HCT116 (cell line): ENCODE measurements around the gene PXMP2. TPM values are rescaled to one million over a fixed set of nuclear protein-coding genes. Genes with fewer than 3 reads are reported as not detected.

Source experiments
- ATAC-seq: fragments of 200-7000 bp; cut with Tn5 transposase; 2 replicates; pipeline ENCODE4 v1.9.1; 2020; ENCODE audit warnings: mild to moderate bottlenecking, moderate library complexity
- BruUV-seq: library from RNA; stranded (reverse); fragments of 400-500 nt; replicated peaks from 2 replicates; lab custom pipeline; 2021; lab: Mats Ljungman, UMichigan
- CTCF ChIA-PET: fragments of 300-600 bp; sonication (Branson Sonifier 250); formaldehyde crosslinking; loops from one replicate; lab custom pipeline; 2021; ENCODE audit warnings: antibody characterized with exemption; lab: Charles Lee
- POLR2A ChIA-PET: fragments of 300-600, 350-600 bp; sonication (Branson Sonifier 250); formaldehyde crosslinking; loops from one replicate; lab custom pipeline; 2021; ENCODE audit warnings: antibody characterized with exemption; lab: Charles Lee
- RAD21 ChIA-PET, 2 experiments: fragments of 300-600 bp; sonication (Branson Sonifier 250); formaldehyde crosslinking; loops; one replicate each; lab custom pipeline; 2023; ENCODE audit warnings: low total read pairs in 2 of 2; ENCODE audit not compliant: uncharacterized antibody in 2 of 2, unreplicated experiment in 2 of 2, low non-redundant PET in 1 of 2; lab: Charles Lee
- DNase-seq: peaks from one replicate; pipeline ENCODE4 v3.0.0-alpha.2; 2010; ENCODE audit warnings: low read depth, low spot score
- H2AFZ ChIP-seq: fragments of 200-600 bp; shearing (Covaris generic), sonication (generic); 2 replicates; pipeline ENCODE4 v1.6.1; 2017; ENCODE audit warnings: low read depth, mixed run types, mixed read lengths, antibody characterized with exemption, low read length; ENCODE audit not compliant: poor library complexity, severe bottlenecking
- H3K27ac ChIP-seq: 2 replicates; pipeline ENCODE4 v1.5.1; 2012; ENCODE audit warnings: low read depth, low read length
- H3K27me3 ChIP-seq: fragments of 200-600 bp; sonication (generic); 2 replicates; pipeline ENCODE4 v1.6.1; 2016; ENCODE audit warnings: mixed run types, low read length, mixed read lengths; ENCODE audit not compliant: insufficient read depth
- H3K36me3 ChIP-seq, 2 experiments: fragments of 200-500 bp in 1 of 2; fragments of 200-600 bp in 1 of 2; sonication (Bioruptor generic) in 1 of 2; sonication (generic) in 1 of 2; 2 replicates each; pipeline versions ENCODE4 v1.5.1 to v1.6.1; 2014 to 2016; ENCODE audit warnings: low read length in 2 of 2, inconsistent platforms in 1 of 2, mixed read lengths in 1 of 2, mixed run types in 1 of 2; ENCODE audit not compliant: insufficient read depth in 2 of 2, control insufficient read depth in 1 of 2
- H3K4me1 ChIP-seq, 2 experiments: fragments of 200-600 bp in 1 of 2; sonication (generic) in 1 of 2; 2 replicates each; pipeline versions ENCODE4 v1.5.1 to v1.6.1; 2012 to 2017; ENCODE audit warnings: low read length in 2 of 2, inconsistent platforms in 1 of 2, mild to moderate bottlenecking in 1 of 2, mixed read lengths in 1 of 2, mixed run types in 1 of 2, moderate library complexity in 1 of 2; ENCODE audit not compliant: insufficient read depth in 2 of 2, control insufficient read depth in 1 of 2
- H3K4me2 ChIP-seq: fragments of 200-600 bp; sonication (generic); 2 replicates; pipeline ENCODE4 v1.6.1; 2017; ENCODE audit warnings: mixed run types, low read length, mixed read lengths
- H3K4me3 ChIP-seq, 2 experiments: fragments of 200-600 bp in 1 of 2; sonication (generic) in 1 of 2; replicated peaks in 1 of 2; 2 replicates each; pipeline ENCODE4 v1.5.1; 2011 to 2016; ENCODE audit warnings: low read length in 2 of 2, control low read depth in 1 of 2, low read depth in 1 of 2, mild to moderate bottlenecking in 1 of 2, mixed read lengths in 1 of 2, mixed run types in 1 of 2
- H3K79me2 ChIP-seq: fragments of 200-600 bp; sonication (generic); 2 replicates; pipeline ENCODE4 v1.6.1; 2017; ENCODE audit warnings: mild to moderate bottlenecking, mixed run types, low read length, moderate library complexity, mixed read lengths; ENCODE audit not compliant: insufficient read depth
- H3K9ac ChIP-seq: fragments of 200-600 bp; sonication (generic); 2 replicates; pipeline ENCODE4 v1.6.1; 2016; ENCODE audit warnings: low read length, mixed read lengths
- H3K9me2 ChIP-seq: fragments of 200-600 bp; sonication (generic), shearing (Covaris generic); 2 replicates; pipeline ENCODE4 v1.6.1; 2017; ENCODE audit warnings: mixed run types, mild to moderate bottlenecking, moderate library complexity; ENCODE audit not compliant: insufficient read depth
- H3K9me3 ChIP-seq, 2 experiments: fragments of 200-500 bp in 1 of 2; fragments of 200-600 bp in 1 of 2; sonication (Bioruptor generic) in 1 of 2; sonication (generic) in 1 of 2; 2 replicates each; pipeline ENCODE4 v1.6.1; 2014 to 2017; ENCODE audit warnings: low read length in 2 of 2, mixed read lengths in 2 of 2, inconsistent platforms in 1 of 2, low read depth in 1 of 2, mild to moderate bottlenecking in 1 of 2, mixed run types in 1 of 2, moderate library complexity in 1 of 2; ENCODE audit not compliant: control insufficient read depth in 1 of 2, insufficient read depth in 1 of 2
- H4K20me1 ChIP-seq: fragments of 200-600 bp; sonication (generic), shearing (Covaris generic); 2 replicates; pipeline ENCODE4 v1.6.1; 2017; ENCODE audit warnings: mixed run types, mild to moderate bottlenecking, moderate library complexity; ENCODE audit not compliant: insufficient read depth
- CEBPB ChIP-seq: IDR thresholded peaks from 2 replicates; pipeline ENCODE4 v1.6.1; 2012; ENCODE audit warnings: low read depth
- CTCF ChIP-seq, 3 experiments: fragments of 200-600 bp in 1 of 3; sonication (generic) in 1 of 3; IDR thresholded peaks in 2 of 3; conservative IDR thresholded peaks in 1 of 3; 2 replicates each; pipeline ENCODE4 v1.5.1; 2012 to 2017; ENCODE audit warnings: low read depth in 2 of 3, low read length in 2 of 3, antibody characterized with exemption in 1 of 3, borderline replicate concordance in 1 of 3, control low read depth in 1 of 3, mild to moderate bottlenecking in 1 of 3, mixed read lengths in 1 of 3, mixed run types in 1 of 3, moderate library complexity in 1 of 3; ENCODE audit not compliant: insufficient read depth in 1 of 3
- EGR1 ChIP-seq: IDR thresholded peaks from 2 replicates; pipeline ENCODE4 v1.6.1; 2012; ENCODE audit warnings: low read depth
- ELF1 ChIP-seq: IDR thresholded peaks from 2 replicates; pipeline ENCODE4 v1.6.1; 2012; ENCODE audit warnings: low read depth, borderline replicate concordance
- EZH2phosphoT487 ChIP-seq: fragments of 200-600 bp; IDR thresholded peaks from 2 replicates; pipeline ENCODE4 v1.6.1; 2018; ENCODE audit warnings: antibody characterized with exemption, borderline replicate concordance
- FOSL1 ChIP-seq: IDR thresholded peaks from 2 replicates; pipeline ENCODE4 v1.6.1; 2012; ENCODE audit warnings: low read depth
- JUND ChIP-seq: IDR thresholded peaks from 2 replicates; pipeline ENCODE4 v1.6.1; 2012
- MAX ChIP-seq: IDR thresholded peaks from 2 replicates; pipeline ENCODE4 v1.6.1; 2012
- POLR2A ChIP-seq: IDR thresholded peaks from 2 replicates; pipeline ENCODE4 v1.7.0; 2011; ENCODE audit warnings: borderline replicate concordance; ENCODE audit not compliant: insufficient read depth, insufficient read length; ENCODE audit errors: extremely low read depth
- POLR2AphosphoS5 ChIP-seq: IDR thresholded peaks from 2 replicates; pipeline ENCODE4 v1.6.1; 2011; ENCODE audit warnings: mild to moderate bottlenecking, low read depth, low read length, moderate library complexity
- RAD21 ChIP-seq: IDR thresholded peaks from 2 replicates; pipeline ENCODE4 v1.6.1; 2012; ENCODE audit warnings: low read depth, mild to moderate bottlenecking
- SIN3A ChIP-seq: IDR thresholded peaks from 2 replicates; pipeline ENCODE4 v1.6.1; 2012; ENCODE audit warnings: low read depth
- SP1 ChIP-seq: IDR thresholded peaks from 2 replicates; pipeline ENCODE4 v1.6.1; 2012; ENCODE audit warnings: low read depth
- SRF ChIP-seq: IDR thresholded peaks from 2 replicates; pipeline ENCODE4 v1.6.1; 2012; ENCODE audit warnings: low read depth
- YY1 ChIP-seq: IDR thresholded peaks from 2 replicates; pipeline ENCODE4 v1.6.1; 2011; ENCODE audit warnings: low read length, low read depth, moderate library complexity, mild to moderate bottlenecking; ENCODE audit not compliant: insufficient replicate concordance; ENCODE audit errors: extremely low read depth
- ZFX ChIP-seq: fragments of 450-650 bp; IDR thresholded peaks from 2 replicates; pipeline ENCODE4 v1.6.1; 2017
- ZNF274 ChIP-seq: fragments of 200-500 bp; sonication (Bioruptor generic); IDR thresholded peaks from 2 replicates; pipeline ENCODE4 v1.6.1; 2014; ENCODE audit warnings: mild to moderate bottlenecking, low read depth, low read length, inconsistent platforms
- intact Hi-C: fragments of 100-400 bp; cut with micrococcal nuclease; formaldehyde crosslinking; loops from 2 replicates; pipeline ENCODE4 v1.10.0; 2022
- total RNA-seq: library from RNA; stranded (reverse); gene quantifications from one replicate; pipeline ENCODE4 v1.2.1, GENCODE V29; 2021; ENCODE audit not compliant: unreplicated experiment
- TF ChIP-seq, protein P1 (sequence below): IDR thresholded peaks from 2 replicates; pipeline ENCODE4 v1.6.1; 2012

Gene PXMP2
- total RNA-seq, 1 experiment from 2014 or later: 30.9 TPM

DNA sequence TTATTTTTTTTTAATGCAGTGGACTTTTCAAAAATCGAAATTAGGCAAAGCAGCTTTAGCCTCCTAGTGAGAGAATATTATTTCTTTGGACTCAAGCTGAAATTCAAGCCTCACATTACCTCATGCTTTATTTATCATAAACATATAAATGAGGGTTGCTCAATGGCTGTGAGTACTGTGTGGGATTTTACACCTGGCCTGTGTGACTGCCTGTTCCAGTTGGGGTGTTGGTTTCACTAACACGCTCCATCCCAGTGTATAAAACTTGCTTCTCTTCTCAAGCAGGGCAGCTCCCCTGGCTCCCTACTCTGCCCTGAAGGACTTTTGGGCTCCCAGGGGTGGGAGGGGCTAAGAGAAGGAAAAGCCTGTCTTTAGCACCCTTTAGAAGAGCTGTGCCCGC is 59.2 kb downstream of the PXMP2 start (continued):
- TF ChIP-seq JUND: no peak
- no peak for TF ChIP-seq POLR2A
- TF ChIP-seq SP1: no peak
- no peak for TF ChIP-seq EZH2phosphoT487
- TF ChIP-seq ZFX: no peak
- no peak for TF ChIP-seq SRF
- TF ChIP-seq CEBPB: no peak
- TF ChIP-seq RAD21: no peak
- TF ChIP-seq POLR2AphosphoS5: no peak
- no peak for TF ChIP-seq ELF1

DNA sequence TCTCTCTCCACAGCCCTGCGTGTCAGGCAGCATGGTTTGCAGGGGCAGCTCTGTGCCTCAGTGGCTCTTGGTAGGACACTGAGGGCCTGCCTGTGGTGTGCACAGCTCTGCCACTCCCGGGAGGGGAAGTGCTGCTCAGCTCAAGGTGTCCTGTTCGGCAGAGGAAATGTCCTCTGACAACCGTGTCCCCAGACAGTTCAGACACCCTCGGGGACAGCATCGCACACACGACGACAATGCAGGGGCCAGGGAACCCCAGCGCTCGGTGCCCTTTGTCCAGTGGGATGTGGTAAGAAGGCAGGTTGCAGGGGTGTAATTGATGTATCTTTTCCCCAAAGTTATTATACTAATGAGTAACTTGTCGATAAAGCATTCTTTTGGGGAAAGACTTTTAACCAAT is 60.0 kb downstream of the PXMP2 start:
- RAD21 ChIA-PET: no interaction called here
- H3K27ac ChIP-seq: no peak overlapping the region
- POLR2A ChIA-PET: no interaction called here
- H4K20me1 ChIP-seq: 0 out of 2 replicates have a peak, but pooled peaks cover 3% of the 10 kb centered on the region
- H3K9ac ChIP-seq: no peak overlapping the region
- H3K27me3 ChIP-seq: no peaks in the 10 kb centered on the region
- ATAC-seq: no peak
- CTCF ChIA-PET: no interaction called here
- DNase-seq: no peak
- H3K36me3 ChIP-seq: peaks cover 65 to 75% of the 10 kb centered on the region in 2 experiments
- intact Hi-C loops: no loop called here
- TF ChIP-seq FOSL1 (no peak), JUND (no peak), ZNF274 (no peak), YY1 (no peak), ELF1 (no peak), RAD21 (no peak), CTCF (IDR thresholded peaks at IDR 0.05 in 2 of 3, conservative IDR thresholded peaks at IDR 0.05 in 1 of 3; ENCODE audit: borderline replicate concordance in 1 of 3, insufficient read depth in 1 of 3, low read depth in 2 of 3, low read length in 2 of 3) (no peak), ZFX (no peak), MAX (no peak), CEBPB (no peak), SIN3A (no peak), EGR1 (no peak)
- TF ChIP-seq, protein P1, sequence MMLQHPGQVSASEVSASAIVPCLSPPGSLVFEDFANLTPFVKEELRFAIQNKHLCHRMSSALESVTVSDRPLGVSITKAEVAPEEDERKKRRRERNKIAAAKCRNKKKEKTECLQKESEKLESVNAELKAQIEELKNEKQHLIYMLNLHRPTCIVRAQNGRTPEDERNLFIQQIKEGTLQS: no peak
- H3K9me3 ChIP-seq: no peaks in the 10 kb centered on the region
- no TSS peak for BruUV-seq
- no peak overlapping the region for H3K4me3 ChIP-seq
- no peaks in the 10 kb centered on the region for H3K4me1 ChIP-seq
- H3K4me2 ChIP-seq: no peak overlapping the region
- no peak overlapping the region for H2AFZ ChIP-seq
- no peaks in the 10 kb centered on the region for H3K9me2 ChIP-seq
- H3K79me2 ChIP-seq: peaks cover 65% of the 10 kb centered on the region
